ACHN (cell line): ENCODE data around the gene MTA2.
"Not testable (repeated sequence)": the region's sequence is repeated elsewhere in the genome, so short reads cannot be mapped to it uniquely, and the experiment has no call there.

ENCODE experiments used
- DNase-seq: peaks from one replicate; pipeline ENCODE4 v3.0.0-alpha.2; 2015
- in situ Hi-C: cut with HindIII; loops from 2 replicates; pipeline ENCODE4 v1.10.0; 2017; ENCODE audit warnings: low sequenced_read_pairs, low pct_ligation_motif_present, low pct_unique_long_range_greater_than_20kb

Gene MTA2

DNA sequence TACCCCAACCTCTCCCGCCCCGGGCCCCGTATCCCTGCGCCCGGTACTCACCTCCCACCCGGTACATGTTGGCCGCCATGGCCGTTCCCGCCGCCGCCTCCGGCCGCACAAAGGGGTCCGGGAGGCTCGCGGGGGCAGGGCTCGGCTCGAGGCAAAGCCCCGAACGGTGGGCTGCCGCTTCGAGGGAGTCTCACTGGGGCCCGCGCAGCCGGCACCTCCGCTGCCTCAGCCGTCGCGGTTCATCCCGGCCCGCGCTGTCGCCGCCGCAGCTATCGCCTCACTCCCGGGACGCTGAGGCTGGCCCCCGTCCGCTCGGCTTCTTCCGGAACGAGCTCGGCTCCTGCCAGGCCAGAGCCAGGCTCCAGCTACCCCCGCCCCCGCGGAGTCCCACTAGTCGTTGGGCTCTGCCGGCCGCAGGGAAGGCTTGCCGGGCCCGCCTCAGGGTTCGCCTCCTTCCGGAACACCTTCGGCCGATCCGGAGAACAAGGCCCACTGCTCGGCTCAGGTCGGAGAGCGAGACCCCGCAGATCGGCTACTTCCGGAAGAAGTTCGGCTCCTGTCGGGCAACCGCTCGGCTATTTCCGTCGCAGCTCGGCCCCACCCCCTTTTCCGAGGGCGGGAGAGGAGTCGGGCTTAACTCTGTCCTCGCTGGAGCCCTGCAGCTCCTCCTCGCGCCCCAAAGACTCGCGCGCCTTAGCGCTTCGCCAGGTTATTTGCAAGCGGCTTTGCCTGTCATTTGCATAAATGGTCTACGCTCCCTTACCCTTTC, at the start of gene MTA2:
Gene MTA2 (minus strand): TSS at position 494 of the 769 bp plus-strand sequence. CDS start 415 bp downstream, at position 79.
- in situ Hi-C loops, result no loop called here
- DNase-seq, result peak; percentile 94

DNA sequence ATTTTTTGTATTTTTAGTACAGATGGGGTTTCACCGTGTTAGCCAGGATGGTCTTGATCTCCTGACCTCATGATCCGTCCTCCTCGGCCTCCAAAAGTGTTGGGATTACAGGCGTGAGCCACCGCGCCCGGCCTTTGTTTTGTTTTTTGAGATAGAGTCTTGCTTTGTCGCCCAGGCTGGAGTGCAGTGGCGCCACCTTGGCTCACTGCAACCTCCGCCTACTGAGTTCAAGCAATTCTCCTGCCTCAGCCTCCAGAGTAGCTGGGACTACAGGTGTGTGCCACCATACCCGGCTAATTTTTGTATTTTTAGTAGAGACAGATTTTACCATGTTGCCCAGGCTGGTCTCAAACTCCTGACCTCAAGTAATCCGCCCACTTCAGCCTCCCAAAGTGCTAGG, 48.6 kb upstream of the MTA2 start:
- DNase-seq, in situ Hi-C loops: not testable (repeated sequence)

DNA sequence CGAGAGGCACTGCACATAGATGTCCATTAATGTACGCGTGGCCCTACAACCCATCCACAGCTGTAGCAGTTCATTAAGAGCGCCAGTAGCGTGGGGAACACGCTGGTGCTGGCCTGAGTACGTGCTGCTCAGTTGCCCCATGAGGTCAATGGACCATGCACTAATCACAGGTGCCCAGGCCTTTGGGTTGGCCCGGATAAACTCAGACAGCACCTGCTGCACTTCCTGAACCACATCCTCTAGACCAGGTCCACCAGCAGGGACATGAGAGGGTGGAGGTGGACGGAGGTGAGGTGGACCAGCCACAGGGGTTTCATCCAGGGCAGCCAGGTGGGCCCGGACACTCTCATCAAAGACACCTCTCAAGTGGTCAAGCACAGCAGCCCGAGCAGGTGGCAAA, 47.8 kb upstream of the MTA2 start:
- DNase-seq, result no peak
- in situ Hi-C loops, result no loop called here

DNA sequence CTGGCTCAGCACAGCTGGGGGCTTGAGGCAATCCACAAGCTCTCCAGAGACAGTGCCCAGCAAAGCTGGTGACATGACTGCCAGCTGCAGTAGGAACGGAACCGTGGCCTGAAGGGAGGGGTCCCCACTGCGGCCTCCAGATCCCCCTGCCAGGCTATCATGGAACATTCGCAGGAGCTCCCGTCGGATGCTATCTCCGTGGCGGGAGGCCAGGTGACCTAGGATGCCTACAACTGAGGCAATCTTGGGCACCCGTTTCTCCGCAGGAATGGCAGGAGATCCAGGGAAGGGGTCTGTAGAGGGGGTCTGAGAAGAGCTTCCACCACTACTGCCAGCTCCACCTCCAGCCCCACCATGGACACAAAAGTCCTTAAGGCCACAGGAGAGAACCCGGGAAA, 47.3 kb upstream of the MTA2 start:
- in situ Hi-C loops, result no loop called here
- no peak for DNase-seq

DNA sequence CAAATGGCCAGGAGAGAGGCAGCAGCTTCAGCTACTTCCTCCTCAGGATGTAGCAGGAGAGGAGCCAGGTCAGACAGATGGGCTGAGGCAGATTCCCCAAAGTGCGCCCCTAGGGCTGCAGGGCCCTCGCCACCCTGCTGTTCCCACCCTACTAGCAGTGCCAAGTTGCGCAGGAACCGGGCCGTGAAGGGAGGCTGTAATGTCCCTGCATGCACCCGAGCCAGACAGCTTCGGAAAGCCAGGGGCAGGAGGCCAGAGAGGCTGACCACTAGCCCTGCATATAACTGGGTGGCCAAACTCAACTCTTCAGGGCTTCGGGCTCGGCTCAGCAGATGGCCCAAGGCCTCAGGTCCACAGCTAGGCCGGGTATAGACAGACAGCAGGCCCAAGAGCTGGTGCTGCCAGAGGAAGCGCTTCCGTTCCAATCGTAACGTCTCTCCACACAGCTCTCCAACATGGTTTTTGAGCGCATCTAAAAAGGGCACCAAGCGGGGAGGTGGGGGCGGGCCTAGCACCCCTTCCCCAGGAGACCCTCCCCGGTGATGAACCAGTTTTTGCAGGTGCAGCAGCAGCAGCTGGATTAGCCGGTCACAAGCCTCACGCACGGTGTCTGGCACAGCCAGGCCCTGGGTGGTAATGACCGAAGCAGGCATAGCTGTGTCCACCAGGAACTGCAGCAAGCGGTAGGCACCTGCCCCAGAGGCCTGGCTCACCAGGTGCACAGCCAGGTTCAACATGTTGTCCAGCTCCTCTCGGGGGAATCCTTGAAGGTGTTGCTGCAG, 46.7 kb upstream of the MTA2 start:
- DNase-seq, result no peak
- in situ Hi-C loops, result no loop called here

DNA sequence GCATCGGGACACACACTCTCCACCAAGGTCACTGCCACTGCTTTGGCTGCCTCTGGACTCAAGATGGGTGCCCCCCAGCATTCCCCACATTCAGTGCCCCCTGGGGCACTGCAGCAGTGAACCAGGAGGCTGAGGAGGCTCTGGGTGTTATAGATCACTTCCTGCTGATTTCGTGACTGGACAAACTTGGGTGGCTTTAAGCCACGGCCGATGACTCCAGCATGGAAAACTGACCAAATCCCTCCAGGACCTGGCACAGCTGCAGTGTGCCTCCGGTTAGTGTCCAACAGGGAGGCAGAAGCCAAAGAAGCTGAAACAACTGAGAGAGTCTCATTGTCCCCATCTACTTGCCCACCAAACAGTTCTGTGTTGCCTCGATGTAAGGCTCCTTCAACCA, 45.9 kb upstream of the MTA2 start:
- DNase-seq, result no peak
- in situ Hi-C loops, result no loop called here

DNA sequence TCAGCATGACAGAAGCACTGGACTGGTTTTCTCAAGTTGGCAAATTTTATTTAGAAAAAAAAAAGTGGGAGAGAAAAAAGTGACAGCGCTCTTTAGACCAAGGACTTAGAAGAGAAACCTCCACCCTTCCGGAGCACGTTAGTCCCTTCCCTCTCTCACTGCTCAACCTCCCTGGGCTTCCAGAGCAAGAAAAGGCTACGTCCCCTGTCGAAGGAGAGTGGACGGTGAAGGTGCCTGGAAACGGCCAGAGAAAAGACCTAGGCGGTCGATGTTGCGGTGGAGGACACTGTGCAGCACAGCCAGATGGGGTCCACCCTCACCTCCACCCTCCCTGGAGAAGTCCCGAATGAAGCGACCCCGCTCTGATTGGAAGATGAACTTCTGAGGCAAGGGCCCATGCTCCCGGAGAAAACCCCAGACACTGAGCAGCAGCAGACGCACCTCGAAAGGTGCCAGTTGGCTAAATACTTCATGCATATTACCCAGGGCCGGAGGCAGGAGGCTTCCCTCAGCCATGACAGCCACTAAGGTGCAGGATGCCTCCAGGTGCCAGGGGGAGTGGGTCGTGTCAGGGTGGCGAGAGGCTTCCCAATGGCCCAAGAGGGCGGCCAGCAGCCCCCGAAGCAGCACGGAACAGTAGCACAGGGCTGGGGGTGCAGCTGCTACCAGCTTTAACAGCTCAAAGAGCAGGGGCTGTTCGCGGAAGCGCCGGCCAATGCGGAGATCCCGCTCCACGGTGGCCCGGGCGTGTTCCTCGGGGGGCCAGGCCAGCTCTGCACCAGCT, 45.4 kb upstream of the MTA2 start:
- in situ Hi-C loops, result no loop called here
- no peak for DNase-seq

DNA sequence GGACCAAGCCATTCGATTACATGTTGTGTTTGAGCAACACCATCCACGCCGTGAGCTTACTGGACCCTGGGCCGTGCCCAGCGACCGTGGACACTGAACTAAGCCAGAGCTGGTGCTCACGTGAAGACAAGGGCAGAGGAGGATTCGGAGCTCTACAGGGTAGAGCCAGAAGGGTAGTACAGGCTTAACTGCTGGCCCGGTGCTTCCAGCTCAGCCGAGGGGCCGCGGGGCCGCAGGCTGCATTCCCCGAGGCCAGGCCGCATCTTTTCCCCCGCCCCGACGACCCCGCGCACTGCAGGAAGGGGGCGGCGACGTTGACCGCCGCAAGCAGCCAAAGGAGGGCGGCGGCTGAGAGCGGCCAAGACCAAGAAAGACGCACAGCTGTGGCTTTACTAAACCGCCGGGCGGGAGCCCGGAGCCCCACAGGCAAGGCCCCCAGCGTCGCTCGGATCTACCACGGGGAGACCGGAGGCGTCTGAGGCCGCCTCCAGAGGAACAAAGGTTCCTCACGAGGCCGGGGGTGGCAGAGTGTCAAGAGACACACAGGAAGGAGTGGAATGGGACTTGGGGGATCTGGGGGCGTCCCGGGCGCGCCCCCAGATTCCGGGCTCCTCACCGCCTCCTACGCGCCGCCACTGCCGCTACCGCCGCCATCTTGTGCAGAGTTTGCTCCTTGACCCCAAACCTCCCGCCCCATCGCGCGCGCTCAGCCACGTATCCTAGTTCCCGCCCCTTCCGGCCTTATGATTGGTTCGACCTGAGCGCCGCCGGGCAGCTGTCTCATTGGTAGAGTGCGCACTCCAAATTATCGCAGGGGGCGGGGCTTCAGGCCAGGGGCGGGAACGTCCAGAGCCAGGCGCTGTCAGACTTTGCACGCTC, 44.5 kb upstream of the MTA2 start, which contains the start of gene GANAB:
Gene GANAB (minus strand): TSS at position 668 of the 879 bp plus-strand sequence. CDS start 14 bp downstream, at position 654.
- DNase-seq, result peak; percentile 95
- in situ Hi-C loops, result no loop called here

DNA sequence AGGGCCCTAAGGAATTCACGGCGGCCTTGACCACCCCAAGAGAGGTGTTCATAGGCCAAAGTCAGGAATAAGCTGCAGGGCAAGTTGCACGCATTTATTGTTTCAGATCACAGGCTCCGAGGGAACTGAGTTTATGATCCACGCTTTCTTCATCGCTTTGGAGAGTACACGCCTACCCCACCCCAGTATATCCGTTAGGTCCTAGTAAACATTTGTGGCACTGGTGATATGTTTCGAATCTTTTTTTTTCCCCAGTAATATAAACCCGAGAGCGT, 43.9 kb upstream of the MTA2 start:
- in situ Hi-C loops, result no loop called here
- DNase-seq, result no peak

DNA sequence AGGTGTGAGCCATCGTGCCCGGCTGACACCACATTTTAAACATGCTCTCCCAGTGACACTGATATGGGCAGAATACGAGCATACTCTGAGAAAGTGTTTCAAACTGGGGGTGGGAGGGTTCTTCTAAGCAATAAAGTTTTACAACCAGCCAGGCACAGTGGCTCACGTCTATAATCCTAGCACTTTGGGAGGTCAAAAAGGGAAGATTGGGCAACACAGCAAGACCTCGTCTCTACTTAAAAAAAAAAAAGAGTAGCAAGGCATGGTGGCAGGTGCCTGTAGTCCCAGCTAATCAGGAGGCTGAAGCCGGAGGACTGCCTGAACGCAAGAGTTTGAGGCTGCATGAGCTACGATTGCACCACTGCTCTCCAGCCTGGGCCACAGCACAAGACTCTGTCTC, 42.6 kb upstream of the MTA2 start:
- DNase-seq, result no peak
- in situ Hi-C loops, result no loop called here

DNA sequence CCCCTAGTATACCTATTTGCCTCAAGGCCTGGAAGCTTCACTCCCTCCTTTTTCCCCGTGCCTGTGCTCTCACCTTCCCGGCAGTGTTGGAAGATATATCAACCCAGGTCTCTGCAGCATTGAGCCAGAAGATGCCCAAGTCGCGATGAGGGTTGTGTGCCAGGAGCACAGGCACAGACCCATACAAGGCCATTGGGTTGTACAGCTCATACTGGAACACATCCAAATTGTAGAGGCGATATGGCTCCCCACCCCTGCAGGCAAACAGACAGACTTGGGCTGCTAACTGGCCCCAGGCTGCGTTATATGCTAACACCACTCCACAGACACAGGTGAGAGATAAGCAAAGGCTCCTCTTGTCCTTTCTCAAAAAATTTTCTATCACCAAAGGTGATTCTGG, 30.8 kb upstream of the MTA2 start:
- in situ Hi-C loops, result no loop called here
- no peak for DNase-seq

DNA sequence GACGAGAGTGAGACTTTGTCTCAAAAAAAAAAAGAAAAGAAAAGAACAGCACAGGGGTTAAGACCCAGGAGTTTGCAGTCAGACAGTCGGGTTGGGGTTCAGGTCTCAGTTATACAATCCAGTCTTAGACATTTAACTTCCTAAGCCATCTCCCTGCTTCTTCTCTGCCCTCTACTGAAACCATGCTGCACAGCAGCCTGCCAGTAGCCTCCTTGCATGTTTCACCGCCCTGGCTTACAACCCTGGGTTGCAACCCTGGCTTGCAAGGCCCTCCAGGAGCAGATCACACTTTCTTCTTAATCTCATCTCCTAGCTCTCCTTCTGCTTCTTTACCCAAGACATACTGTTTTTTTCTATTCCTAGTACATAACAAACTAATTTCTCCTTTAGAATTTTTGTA, 26.0 kb upstream of the MTA2 start:
- no peak for DNase-seq
- in situ Hi-C loops, result no loop called here

DNA sequence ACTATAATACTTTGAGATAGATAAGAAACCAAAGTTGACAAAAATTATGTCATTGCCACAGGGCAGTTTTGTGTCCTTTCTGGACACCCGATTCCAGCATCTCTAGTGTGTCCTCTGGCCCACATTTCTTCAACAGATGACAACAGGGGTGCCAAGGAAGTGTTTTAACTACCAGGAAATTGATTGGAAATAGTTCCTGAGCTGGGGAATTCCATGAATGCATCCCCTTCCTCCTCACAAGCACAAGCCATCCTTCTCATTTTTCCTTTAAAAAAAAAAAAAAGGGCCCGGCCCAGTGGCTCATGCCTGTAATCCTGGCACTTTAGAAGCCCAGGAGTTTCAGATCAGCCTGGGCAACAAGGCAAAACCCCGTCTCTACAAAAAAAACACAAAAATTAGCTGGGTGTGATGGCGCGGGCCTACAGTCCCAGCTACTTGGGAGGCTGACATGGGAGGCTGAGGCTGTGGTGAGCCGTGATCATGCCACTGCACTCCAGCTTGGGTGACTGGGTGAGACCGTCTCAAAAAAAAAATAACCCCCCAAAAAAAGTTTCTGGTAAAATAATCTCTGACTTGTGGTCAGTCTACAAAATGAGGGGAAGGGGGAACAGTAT, 20.9 kb upstream of the MTA2 start:
- in situ Hi-C loops, result no loop called here
- DNase-seq, result no peak

DNA sequence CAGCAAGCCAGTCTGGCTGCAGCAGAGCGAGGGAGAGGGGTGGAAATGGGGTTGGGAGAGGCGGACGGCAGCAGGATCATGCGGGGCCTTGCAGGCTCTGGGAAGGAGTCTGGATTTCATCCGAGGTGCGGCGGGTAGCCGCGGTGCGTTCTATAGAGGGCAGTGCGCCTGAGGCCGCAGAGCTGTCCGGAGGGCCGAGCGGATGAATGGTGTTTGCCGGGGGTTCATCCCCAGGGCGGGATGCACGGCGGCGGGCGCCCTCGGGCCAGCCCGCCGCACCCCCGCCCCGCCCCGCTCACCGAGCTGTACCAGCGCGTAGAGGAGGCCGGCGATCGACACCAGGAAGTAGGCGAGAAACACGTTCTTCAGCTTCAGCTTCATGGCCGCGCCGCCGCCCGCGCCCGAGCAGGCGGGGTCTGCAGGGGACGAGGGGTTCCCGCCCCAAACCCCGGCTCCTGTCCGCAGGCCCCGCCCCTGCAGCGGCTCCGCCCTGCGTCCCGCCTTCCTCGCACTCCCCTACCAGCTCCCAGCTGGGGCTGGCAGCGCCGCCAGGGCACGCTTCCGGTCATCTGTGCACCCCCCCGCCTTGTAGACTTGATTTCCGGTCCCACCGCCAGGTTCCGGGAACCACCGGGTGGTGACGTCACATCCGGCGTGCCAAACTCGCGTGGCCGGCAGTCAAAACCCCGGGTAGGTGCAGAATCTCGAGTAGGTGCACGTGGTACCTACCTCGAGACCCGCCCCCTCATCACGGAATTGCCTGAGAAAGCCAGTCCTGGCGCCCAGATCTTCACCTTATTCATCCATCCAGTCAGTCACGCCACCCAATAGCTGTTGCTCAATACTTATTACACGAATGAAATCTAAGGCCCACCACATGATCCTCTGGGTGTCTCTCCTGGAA, 20.2 kb upstream of the MTA2 start, which contains the start of gene B3GAT3:
Gene B3GAT3 (minus strand): TSS at position 420 of the 904 bp plus-strand sequence. CDS start 39 bp downstream, at position 381.
- in situ Hi-C loops, result no loop called here
- DNase-seq, result peak; percentile 97

DNA sequence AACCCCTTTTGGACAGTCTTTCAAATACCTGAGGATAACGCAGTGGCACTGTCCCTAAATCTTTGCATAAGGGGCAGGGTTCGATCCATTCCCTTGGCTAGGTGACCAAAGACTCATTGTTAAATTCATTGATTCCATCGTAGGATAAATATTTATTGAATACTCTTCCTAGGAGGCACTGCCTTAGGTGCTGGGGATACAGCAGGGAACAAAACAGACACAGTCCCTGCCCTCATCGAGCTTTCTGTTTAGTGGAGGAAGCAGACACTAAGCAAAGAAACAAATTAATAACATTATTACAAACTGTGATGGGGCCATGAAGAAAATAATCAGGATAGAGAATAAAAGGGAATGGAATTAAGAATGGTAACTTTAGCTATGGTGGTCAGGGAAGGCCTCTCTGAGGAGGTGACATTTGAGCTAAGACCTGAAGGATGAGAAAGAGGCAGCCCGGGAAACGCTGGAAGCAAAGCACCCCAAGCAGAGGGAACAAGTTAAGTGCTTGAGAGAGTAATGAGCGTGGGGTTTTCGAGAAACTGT, 19.4 kb upstream of the MTA2 start:
- in situ Hi-C loops, result no loop called here
- no peak for DNase-seq

DNA sequence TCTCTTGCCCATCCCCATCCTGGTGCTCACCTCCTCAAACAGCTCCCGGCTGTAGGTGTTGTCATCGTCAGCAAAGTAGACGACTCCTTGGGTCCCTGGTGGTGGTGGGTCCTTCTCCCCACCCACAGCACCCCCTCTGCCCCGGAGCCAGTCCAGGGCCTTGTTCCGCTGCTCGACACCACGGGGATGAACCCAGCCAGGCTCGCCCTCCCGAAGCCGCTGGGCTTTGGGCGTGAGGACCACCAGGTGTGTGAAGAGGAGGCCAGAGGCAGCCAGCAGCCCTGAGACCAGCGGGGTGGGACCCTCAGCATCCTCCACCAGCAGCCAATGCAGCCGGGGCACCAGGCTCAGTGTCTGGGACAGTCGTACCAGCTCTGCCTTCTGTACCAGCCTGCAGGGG, 15.3 kb upstream of the MTA2 start:
- in situ Hi-C loops, DNase-seq: not testable (repeated sequence)

DNA sequence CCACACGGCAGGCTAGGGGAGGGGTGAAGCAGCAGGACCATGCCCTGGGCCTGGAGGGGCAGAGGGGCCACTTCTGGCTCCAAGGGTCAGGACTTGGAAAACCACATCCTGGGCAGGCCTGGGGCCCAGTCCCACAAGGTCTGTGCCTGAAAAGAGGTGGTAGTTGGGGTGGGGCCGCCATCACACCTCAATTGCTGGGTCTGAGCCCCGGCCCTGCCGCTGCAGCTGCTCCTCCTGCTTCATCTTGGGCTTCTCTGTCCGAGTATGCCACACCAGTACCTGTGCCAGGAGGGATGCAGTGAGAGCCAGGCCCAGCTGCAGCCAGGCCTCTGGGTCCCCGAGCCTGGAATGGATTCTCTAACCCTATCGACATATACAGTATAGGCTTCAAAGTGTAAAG, 13.9 kb upstream of the MTA2 start:
- no peak for DNase-seq

More for the DNA sequence above, 13.9 kb upstream of the MTA2 start:
- in situ Hi-C loops, result no loop called here
